ENCODE measurements around the gene GP9. TPM values are rescaled to one million over a fixed set of nuclear protein-coding genes. Genes with fewer than 3 reads are reported as not detected.

GP9 gene
- total RNA-seq, 6 donors from 2014 or later, result 0.47 to 12.0 (median 4.3) TPM; not detected in 1

DNA sequence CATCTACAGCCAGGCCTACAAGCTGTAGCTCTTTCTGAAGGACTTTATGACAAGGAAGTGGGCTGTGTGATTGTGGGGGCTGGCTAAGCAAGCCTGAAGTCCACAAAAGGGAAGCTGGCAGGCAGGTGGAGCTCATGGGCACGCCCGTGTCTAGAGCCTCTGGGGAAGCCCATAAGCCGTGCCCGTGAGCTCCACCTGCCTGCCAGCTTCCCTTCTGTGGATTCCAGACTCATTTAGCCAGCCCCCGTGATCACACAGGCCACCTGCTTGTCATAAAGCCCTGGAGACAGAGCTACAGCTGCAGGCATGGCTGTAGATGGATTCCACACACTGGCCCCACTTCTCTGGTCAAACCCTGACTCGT lies 44.2 kb upstream of the GP9 start:
- WGBS, 2 donors, result 0 to 30% methylated on average over 1 to 6 of the region's 6 CpGs
- DNase-seq (peak in 1 of 2 donors; percentile 64), ATAC-seq (ENCODE audit: low FRiP score in 2 of 2) (no peak)
- peak overlapping the region in 1 of 4 donors; percentile 6 for H3K4me3 ChIP-seq
- peaks cover 49 to 67% (median 61%) of the 10 kb centered on the region in 4 donors for H3K4me1 ChIP-seq
- no peaks in the 10 kb centered on the region for H3K27me3 ChIP-seq
- no peak for TF ChIP-seq EP300 (IDR thresholded peaks at IDR 0.05)
- no peak for TF ChIP-seq POLR2A (IDR thresholded peaks at IDR 0.05)
- peak in 1 of 6 experiments; percentile 6 for TF ChIP-seq CTCF (IDR thresholded peaks at IDR 0.05)
- no peak for TF ChIP-seq POLR2AphosphoS5 (IDR thresholded peaks at IDR 0.05)
- no peaks in the 10 kb centered on the region for H3K36me3 ChIP-seq
- no peaks in the 10 kb centered on the region for H3K9me3 ChIP-seq
- peak overlapping the region; percentile 74 to 88 (median 78) for H3K27ac ChIP-seq

DNA sequence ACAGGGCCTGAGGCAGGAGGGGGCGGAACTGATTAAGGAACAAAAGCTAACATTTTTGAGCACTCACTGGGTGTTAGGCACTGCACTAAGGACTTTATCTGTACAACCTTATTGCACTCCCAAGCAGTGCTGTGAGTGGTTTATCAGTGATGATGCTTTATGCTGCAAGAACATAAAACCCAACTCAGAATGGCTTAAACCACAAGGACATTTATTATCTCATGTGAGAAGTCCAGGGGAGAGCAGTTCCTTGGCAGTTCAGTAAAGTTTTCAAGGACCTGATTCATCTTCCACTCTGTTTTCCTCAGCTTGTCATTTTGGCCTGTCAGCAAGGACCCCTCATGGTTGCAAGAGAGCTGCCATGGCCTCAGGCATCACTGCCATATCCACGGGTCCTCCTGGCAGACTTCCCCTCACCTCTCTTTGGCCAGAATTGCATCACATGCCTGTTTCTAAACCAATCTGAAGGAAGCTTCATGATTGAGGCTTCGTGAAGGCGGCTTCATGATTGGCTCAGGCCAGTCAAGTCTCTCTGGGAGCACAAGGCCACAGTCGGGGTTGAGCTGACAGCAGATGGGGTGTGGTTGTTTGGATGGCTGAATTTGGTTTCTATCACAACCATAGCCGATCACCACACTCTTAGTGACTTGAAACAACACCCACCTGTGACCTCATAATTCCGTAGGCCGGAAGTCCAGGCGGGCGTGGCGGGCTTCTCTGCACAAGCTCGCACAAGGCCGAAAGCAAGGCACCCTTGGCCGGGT lies 43.7 kb upstream of the GP9 start:
- Histone ChIP-seq H3K27me3 (no peaks in the 10 kb centered on the region), H3K4me1 (peaks cover 54 to 73% (median 65%) of the 10 kb centered on the region in 4 donors)

DNA sequence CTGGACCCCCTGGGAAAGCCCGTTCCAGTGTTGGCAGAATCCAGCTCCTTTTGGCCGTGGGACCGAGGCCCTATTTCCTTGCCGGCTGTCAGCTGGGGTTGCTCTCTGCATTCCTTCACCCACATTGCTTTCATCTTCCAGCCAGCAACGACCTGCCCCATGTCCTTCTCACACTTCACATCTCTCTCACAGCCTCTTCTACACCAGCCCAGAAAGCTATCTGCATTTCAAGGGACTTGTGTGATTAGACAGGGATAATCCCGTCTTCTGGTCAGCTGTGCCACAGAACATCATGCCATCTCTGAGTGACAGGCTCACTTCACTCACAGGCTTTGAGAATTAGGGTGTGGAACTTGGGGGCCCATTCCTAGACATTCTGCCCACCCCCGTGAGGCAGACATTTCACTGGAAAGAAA lies 43.1 kb upstream of the GP9 start:
- no peak overlapping the region for H3K4me3 ChIP-seq
- H3K4me1 ChIP-seq, result peaks cover 59 to 78% (median 68%) of the 10 kb centered on the region in 4 donors
- H3K27me3 ChIP-seq, result no peaks in the 10 kb centered on the region
- H3K27ac ChIP-seq, result peak overlapping the region; percentile 74 to 88 (median 78)
- TF ChIP-seq POLR2A (IDR thresholded peaks at IDR 0.05) (no peak), EP300 (IDR thresholded peaks at IDR 0.05) (no peak), POLR2AphosphoS5 (IDR thresholded peaks at IDR 0.05) (peak; percentile 0 to 26), CTCF (IDR thresholded peaks at IDR 0.05) (no peak)
- H3K9me3 ChIP-seq, result no peaks in the 10 kb centered on the region
- H3K36me3 ChIP-seq, result no peaks in the 10 kb centered on the region
- DNase-seq, result no peak
- no peak for ATAC-seq (ENCODE audit: low FRiP score in 2 of 2)
- 66 to 75% methylated on average over 7 of the region's 7 CpGs for WGBS, 2 donors

More for the DNA sequence above, 43.7 kb upstream of the GP9 start:
- Histone ChIP-seq H3K36me3 (no peaks in the 10 kb centered on the region), H3K9me3 (no peaks in the 10 kb centered on the region), H3K4me3 (no peak overlapping the region), H3K27ac (peak overlapping the region; percentile 74 to 88 (median 78))
- 71 to 78% methylated on average over 4 to 14 of the region's 14 CpGs for WGBS, 2 donors
- peak; percentile 19 to 85 for ATAC-seq (ENCODE audit: low FRiP score in 2 of 2)
- TF ChIP-seq EP300 (IDR thresholded peaks at IDR 0.05) (peak in 1 of 4 donors; percentile 11), POLR2AphosphoS5 (IDR thresholded peaks at IDR 0.05) (no peak)
- DNase-seq, result peak in 1 of 2 donors; percentile 40

DNA sequence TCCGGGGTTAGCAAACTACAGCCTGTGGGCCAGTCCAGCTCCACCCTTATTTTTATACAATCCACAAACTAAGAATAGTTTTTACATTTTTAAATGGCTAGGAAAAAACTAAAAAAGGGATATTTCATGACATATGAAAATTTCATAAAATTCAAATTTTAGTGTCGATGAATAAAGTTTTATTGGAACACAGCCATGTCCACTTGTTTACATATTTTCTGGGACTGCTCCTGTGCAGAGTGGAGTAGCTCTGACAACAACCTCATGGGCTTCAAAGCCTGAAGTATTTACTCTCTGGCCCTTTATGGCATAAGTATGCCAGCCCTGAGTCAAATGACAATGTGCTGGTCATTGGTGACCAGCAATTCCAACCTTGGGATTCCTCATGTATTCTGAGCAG lies 42.3 kb upstream of the GP9 start:
- Histone ChIP-seq H3K9me3 (no peaks in the 10 kb centered on the region), H3K4me3 (no peak overlapping the region), H3K27ac (peak overlapping the region; percentile 22 to 88 (median 78)), H3K27me3 (no peaks in the 10 kb centered on the region), H3K4me1 (peaks cover 61 to 84% (median 74%) of the 10 kb centered on the region in 4 donors), H3K36me3 (no peaks in the 10 kb centered on the region)
- TF ChIP-seq POLR2A (IDR thresholded peaks at IDR 0.05), result no peak
- no peak for TF ChIP-seq CTCF (IDR thresholded peaks at IDR 0.05)
- no peak for TF ChIP-seq EP300 (IDR thresholded peaks at IDR 0.05)
- no peak for TF ChIP-seq POLR2AphosphoS5 (IDR thresholded peaks at IDR 0.05)
- WGBS, 2 donors, result 77 to 79% methylated on average over 2 of the region's 2 CpGs
- DNase-seq (no peak), ATAC-seq (ENCODE audit: low FRiP score in 2 of 2) (no peak)

GRCh38 chr3:129018751-129019150 lies 41.8 kb upstream of the GP9 start:
- ATAC-seq (ENCODE audit: low FRiP score in 2 of 2), result no peak
- no peaks in the 10 kb centered on the region for H3K27me3 ChIP-seq
- H3K27ac ChIP-seq, result peak overlapping the region; percentile 22 to 88 (median 78)
- DNase-seq, result no peak
- H3K36me3 ChIP-seq, result no peaks in the 10 kb centered on the region
- no peaks in the 10 kb centered on the region for H3K9me3 ChIP-seq
- peaks cover 58 to 80% (median 73%) of the 10 kb centered on the region in 4 donors for H3K4me1 ChIP-seq
- H3K4me3 ChIP-seq, result no peak overlapping the region
- WGBS, 2 donors, result 82 to 84% methylated on average over 9 of the region's 9 CpGs
- no peak for TF ChIP-seq CTCF (IDR thresholded peaks at IDR 0.05)
- no peak for TF ChIP-seq POLR2AphosphoS5 (IDR thresholded peaks at IDR 0.05)
- TF ChIP-seq EP300 (IDR thresholded peaks at IDR 0.05), result no peak
- no peak for TF ChIP-seq POLR2A (IDR thresholded peaks at IDR 0.05)
